AG09319 (cell line): ENCODE measurements around the gene KDM4C.

Experiments used
- DNase-seq: peaks from one replicate; pipeline ENCODE4 v3.0.0-alpha.2; 2010; ENCODE audit warnings: low read depth; ENCODE audit errors: extremely low read depth
- TF ChIP-seq, protein P1 (sequence below): IDR thresholded peaks from 2 replicates; pipeline ENCODE4 v1.5.1; 2011; ENCODE audit warnings: low read depth, mild to moderate bottlenecking, inconsistent platforms, low read length, moderate library complexity

KDM4C gene

DNA sequence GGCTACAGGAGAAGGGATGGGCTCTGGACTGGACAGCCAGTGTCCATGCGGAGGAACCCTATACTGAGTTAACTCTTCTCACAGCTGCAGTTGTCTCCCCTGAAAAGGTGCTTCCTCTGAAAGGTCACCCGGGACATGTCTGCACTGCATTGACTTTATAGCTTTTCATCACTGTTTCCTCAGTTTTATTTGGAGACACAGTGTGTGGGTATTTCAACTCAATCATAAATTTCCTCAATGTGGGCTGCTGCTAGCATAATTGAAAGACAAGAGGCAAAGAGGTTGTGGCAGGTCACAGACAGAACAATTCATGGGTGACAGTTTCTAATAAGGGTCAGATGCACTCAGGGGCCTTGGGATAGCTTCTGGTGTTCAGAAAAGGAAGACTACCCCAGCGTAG is 336.8 kb downstream of the KDM4C start:
- DNase-seq: no peak

DNA sequence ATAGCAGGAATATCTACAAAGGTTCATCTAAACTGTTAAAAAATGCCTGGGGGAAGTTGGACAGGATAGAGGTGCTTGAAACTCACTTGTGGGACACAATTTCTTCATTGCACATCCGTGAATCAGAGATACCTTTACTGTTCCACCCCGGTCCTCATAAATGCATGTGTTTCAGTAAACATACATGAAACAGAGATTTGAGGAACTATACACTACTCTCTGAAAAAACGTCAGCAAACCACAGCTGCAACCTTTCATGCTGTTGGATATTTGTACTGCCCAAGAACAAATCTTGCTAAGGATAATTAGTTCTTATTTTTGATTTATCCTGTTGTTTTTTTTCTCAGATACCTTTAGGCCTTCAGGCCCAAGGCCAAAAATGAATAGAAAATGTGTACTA is 337.3 kb downstream of the KDM4C start:
- TF ChIP-seq, protein P1, sequence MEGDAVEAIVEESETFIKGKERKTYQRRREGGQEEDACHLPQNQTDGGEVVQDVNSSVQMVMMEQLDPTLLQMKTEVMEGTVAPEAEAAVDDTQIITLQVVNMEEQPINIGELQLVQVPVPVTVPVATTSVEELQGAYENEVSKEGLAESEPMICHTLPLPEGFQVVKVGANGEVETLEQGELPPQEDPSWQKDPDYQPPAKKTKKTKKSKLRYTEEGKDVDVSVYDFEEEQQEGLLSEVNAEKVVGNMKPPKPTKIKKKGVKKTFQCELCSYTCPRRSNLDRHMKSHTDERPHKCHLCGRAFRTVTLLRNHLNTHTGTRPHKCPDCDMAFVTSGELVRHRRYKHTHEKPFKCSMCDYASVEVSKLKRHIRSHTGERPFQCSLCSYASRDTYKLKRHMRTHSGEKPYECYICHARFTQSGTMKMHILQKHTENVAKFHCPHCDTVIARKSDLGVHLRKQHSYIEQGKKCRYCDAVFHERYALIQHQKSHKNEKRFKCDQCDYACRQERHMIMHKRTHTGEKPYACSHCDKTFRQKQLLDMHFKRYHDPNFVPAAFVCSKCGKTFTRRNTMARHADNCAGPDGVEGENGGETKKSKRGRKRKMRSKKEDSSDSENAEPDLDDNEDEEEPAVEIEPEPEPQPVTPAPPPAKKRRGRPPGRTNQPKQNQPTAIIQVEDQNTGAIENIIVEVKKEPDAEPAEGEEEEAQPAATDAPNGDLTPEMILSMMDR: no peak
- DNase-seq: no peak

More for the DNA sequence above, 336.8 kb downstream of the KDM4C start:
- TF ChIP-seq, protein P1: no peak

DNA sequence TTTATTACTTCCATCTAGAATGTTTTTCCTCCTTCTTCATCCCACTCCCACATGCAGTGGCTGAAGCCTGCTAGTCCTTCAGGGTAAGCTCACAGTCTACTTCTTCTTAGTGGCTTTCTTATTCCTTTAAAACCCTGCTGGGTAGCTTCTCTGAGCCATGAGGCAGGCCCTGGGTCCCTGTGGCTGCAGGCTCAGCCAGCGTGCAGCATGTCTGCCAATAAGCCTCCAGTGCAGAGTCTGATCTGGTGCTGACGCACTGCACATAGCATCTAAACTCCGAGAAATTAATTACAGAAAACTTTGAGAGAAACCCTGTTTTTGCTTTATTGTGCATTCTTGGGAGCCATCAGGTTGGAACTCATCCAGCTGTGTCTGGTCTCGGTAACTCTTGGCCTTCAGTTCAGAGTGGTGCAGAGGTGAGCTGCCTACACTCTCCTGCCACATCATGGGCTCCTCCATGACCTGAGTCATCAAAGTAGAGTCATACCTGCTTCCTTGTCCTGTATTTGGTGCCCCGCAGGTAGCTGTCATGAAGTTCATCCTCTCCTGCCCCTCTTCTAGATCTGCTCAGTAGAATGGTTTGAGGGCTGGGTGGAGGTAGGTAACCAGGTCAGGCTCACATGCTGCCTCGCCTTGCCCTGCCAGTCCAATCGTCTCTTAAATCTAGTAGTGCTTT is 339.4 kb downstream of the KDM4C start:
- DNase-seq: no peak
- TF ChIP-seq, protein P1: no peak

DNA sequence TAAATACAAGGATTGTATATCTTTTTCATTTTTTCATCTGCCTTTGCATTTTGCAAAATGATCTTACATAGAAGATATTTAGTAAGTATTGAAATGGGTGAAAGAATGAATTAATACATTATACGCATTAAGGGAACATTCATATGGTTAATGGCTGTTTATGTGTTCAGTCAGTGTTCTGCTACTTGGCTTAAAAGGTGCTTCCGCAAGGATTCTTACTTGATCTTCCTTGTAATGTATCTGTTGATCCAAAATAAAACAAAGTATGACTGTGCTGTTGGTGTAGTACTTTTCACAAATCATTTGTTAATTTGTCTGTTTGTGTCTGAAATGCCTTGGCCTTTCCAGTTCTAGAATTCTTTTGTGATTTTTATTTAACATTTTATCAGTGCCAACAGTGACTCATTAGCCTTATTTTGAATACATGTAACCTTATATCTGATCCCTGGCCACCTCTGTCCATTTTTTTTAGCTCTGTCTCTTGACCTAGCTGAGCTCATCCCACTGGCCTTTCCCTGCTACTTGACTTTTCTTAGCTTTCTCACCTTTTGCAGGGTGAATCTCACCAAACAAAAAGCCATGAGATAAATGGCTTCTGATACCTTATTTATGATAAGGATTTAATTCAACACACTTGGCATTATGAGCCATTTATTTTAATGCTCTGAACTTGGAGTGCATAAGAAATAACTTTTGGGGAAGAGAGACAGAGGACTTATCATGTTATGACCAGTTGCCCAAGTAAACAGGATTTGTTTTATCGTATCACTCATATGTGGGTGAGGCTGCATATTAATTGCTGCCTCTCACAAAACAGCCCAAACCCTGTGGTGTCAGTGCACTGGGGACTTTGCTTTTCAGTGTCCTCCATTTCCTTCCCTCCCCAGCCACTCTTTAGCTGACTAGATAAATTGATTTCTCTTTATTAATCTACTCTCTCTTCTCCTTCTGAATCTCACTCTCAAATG is 340.3 kb downstream of the KDM4C start:
- TF ChIP-seq, protein P1: no peak
- DNase-seq: peak; percentile 14

- no peak for DNase-seq
- TF ChIP-seq, protein P1: no peak
Measured at GRCh38 chr9:7103367-7103766, 345.6 kb downstream of the KDM4C start.

DNA sequence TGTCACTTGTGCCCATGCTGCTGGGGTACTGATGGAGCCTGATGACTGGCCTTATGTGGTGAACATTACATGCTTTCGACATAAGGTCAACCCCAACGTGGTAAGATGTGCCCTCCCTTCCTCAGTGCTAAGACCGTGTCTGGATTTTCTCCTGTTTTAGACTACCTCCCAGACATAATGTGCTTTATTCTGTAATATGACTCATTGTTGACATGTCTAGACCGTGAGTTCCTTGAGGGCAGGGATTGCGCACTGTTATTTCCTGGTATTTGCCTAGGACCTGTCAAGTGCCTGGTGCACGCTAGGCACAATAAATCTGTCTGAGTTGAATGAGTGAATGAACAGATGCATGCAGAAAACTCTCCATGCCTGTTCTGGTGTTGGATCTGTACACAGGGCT is 346.0 kb downstream of the KDM4C start:
- DNase-seq: no peak
- TF ChIP-seq, protein P1: no peak

GRCh38 chr9:7104625-7105024 is 346.9 kb downstream of the KDM4C start:
- TF ChIP-seq, protein P1: no peak
- no peak for DNase-seq
